Stimulated activated CD8-positive, alpha-beta memory T cell treated with anti-CD3 and anti-CD28 coated beads, Interleukin-7, amount 100 ng/mL, for 1 hour (primary cell): ENCODE data around the gene VKORC1L1.
"Not testable (repeated sequence)": the region's sequence is repeated elsewhere in the genome, so short reads cannot be mapped to it uniquely, and the experiment has no call there.

ENCODE experiments used
- DNase-seq, 2 donors: peaks; one replicate each; pipeline ENCODE4 v3.0.0-alpha.2; 2020; ENCODE audit warnings: low read depth in 2 of 2

VKORC1L1 gene

GRCh38 chr7:65938336-65938895, 65.5 kb downstream of the VKORC1L1 start:
- DNase-seq = no peak

- DNase-seq = not testable (repeated sequence)
These were observed 72.9 kb downstream of the VKORC1L1 start for GRCh38 chr7:65945787-65946186.

- no peak for DNase-seq
These were observed 74.0 kb downstream of the VKORC1L1 start for GRCh38 chr7:65946904-65947303.

GRCh38 chr7:65951837-65952578, 79.1 kb downstream of the VKORC1L1 start:
- no peak for DNase-seq

GRCh38 chr7:65953001-65953720, 80.3 kb downstream of the VKORC1L1 start:
- no peak for DNase-seq

GRCh38 chr7:65953890-65954450, 81.1 kb downstream of the VKORC1L1 start:
- no peak for DNase-seq

- DNase-seq = no peak
These were observed 82.8 kb downstream of the VKORC1L1 start for GRCh38 chr7:65955718-65956117.

- no peak for DNase-seq
These were observed 87.6 kb downstream of the VKORC1L1 start for GRCh38 chr7:65960351-65961074.

GRCh38 chr7:65962033-65962432, 89.2 kb downstream of the VKORC1L1 start:
- no peak for DNase-seq

GRCh38 chr7:65964671-65965070, 91.8 kb downstream of the VKORC1L1 start:
- DNase-seq = not testable (repeated sequence)

- no peak for DNase-seq
These were observed 93.3 kb downstream of the VKORC1L1 start for GRCh38 chr7:65966146-65966545.

GRCh38 chr7:65967361-65968155, 94.7 kb downstream of the VKORC1L1 start:
- no peak for DNase-seq

- DNase-seq = no peak
These were observed 95.6 kb downstream of the VKORC1L1 start for GRCh38 chr7:65968256-65969185.

GRCh38 chr7:65971021-65971420, 98.1 kb downstream of the VKORC1L1 start:
- no peak for DNase-seq

- DNase-seq = no peak
These were observed 100.1 kb downstream of the VKORC1L1 start for GRCh38 chr7:65972976-65973375.

- no peak for DNase-seq
These were observed 101.4 kb downstream of the VKORC1L1 start for GRCh38 chr7:65974191-65974801.

- no peak for DNase-seq
These were observed 102.0 kb downstream of the VKORC1L1 start for GRCh38 chr7:65974876-65975275.

GRCh38 chr7:65975814-65976445, 103.1 kb downstream of the VKORC1L1 start:
- no peak for DNase-seq

- no peak for DNase-seq
These were observed 103.9 kb downstream of the VKORC1L1 start for GRCh38 chr7:65976659-65977196.
